ENCODE measurements around the gene BAIAP2. TPM values are rescaled to one million over a fixed set of nuclear protein-coding genes. Genes with fewer than 3 reads are reported as not detected.

BAIAP2 gene
- total RNA-seq, 1 donor from 2014 or later: 51.4 TPM

GRCh38 chr17:81112450-81112849, 77.5 kb downstream of the BAIAP2 start:
- Histone ChIP-seq H3K4me2 (ENCODE audit: low read length) (no peak overlapping the region), H4K20me1 (ENCODE audit: insufficient read depth, low read length) (peaks cover 9% of the 10 kb centered on the region), H3K36me3 (ENCODE audit: insufficient read depth, low read length) (no peaks in the 10 kb centered on the region), H2AFZ (ENCODE audit: low read depth, low read length) (no peak overlapping the region), H3K27ac (ENCODE audit: low read depth, low read length) (no peak overlapping the region), H3K27me3 (ENCODE audit: insufficient read depth, low read length) (no peaks in the 10 kb centered on the region), H3K4me3 (ENCODE audit: insufficient read depth, low read depth, low read length) (no peak overlapping the region), H3K79me2 (ENCODE audit: insufficient read depth, low read length) (no peaks in the 10 kb centered on the region), H3K4me1 (ENCODE audit: insufficient read depth, low read length) (no peaks in the 10 kb centered on the region), H3K9me3 (ENCODE audit: insufficient read depth, low read depth, low read length) (no peaks in the 10 kb centered on the region), H3K9ac (ENCODE audit: low read length) (no peak overlapping the region)
- FAIRE-seq: no peak
- no peak overlapping the region for H3K4me3 Mint-ChIP-seq (ENCODE audit: unreplicated experiment)
- H3K4me1 Mint-ChIP-seq (ENCODE audit: low read depth, unreplicated experiment): peaks cover 2% of the 10 kb centered on the region
- TF ChIP-seq EZH2 (IDR thresholded peaks at IDR 0.05; ENCODE audit: insufficient read depth, low read length): no peak
- TF ChIP-seq, protein P1, sequence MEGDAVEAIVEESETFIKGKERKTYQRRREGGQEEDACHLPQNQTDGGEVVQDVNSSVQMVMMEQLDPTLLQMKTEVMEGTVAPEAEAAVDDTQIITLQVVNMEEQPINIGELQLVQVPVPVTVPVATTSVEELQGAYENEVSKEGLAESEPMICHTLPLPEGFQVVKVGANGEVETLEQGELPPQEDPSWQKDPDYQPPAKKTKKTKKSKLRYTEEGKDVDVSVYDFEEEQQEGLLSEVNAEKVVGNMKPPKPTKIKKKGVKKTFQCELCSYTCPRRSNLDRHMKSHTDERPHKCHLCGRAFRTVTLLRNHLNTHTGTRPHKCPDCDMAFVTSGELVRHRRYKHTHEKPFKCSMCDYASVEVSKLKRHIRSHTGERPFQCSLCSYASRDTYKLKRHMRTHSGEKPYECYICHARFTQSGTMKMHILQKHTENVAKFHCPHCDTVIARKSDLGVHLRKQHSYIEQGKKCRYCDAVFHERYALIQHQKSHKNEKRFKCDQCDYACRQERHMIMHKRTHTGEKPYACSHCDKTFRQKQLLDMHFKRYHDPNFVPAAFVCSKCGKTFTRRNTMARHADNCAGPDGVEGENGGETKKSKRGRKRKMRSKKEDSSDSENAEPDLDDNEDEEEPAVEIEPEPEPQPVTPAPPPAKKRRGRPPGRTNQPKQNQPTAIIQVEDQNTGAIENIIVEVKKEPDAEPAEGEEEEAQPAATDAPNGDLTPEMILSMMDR (IDR thresholded peaks at IDR 0.05; ENCODE audit: insufficient read depth, low read depth, low read length): no peak
- DNase-seq (ENCODE audit: low read depth): no peak
- H3K9me3 Mint-ChIP-seq (ENCODE audit: unreplicated experiment): no peaks in the 10 kb centered on the region
- H3K36me3 Mint-ChIP-seq (ENCODE audit: low read depth, unreplicated experiment): no peaks in the 10 kb centered on the region
- no peaks in the 10 kb centered on the region for H3K27me3 Mint-ChIP-seq (ENCODE audit: low read depth, unreplicated experiment)
- H3K27ac Mint-ChIP-seq (ENCODE audit: unreplicated experiment): no peak overlapping the region

DNA sequence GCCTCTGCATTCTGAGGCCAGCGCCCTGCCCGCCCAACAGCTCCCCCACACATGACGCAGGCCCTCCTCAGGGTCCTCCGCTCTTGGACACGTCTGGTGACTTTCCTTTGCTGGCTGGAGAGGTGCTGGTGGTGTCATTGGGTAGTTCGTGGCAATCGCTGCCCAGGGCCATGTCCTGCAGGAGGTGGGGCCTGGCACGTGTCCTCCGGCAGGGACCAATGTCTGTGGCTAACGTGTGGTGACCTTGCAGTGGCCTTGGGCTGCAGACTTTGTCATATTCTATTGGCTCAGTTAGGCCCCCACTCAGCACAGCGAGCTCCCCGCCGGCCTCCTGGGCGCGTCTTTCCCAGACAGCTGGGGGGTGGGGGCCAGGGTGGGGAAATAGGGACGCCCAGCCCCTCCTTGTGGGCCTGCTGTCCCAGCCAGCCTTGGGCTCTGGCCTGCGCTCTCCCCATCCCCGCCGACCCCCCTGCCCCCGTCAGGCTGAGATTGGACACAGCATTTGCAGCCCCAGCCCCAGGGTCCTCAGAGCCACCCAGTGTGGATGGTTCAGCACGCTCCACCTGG, 78.3 kb downstream of the BAIAP2 start:
- no peak overlapping the region for H3K27ac ChIP-seq (ENCODE audit: low read depth, low read length)
- H4K20me1 ChIP-seq (ENCODE audit: insufficient read depth, low read length): peaks cover 9% of the 10 kb centered on the region
- DNase-seq (ENCODE audit: low read depth): no peak
- no peaks in the 10 kb centered on the region for H3K4me1 ChIP-seq (ENCODE audit: insufficient read depth, low read length)
- FAIRE-seq: no peak
- H3K27ac Mint-ChIP-seq (ENCODE audit: unreplicated experiment): no peak overlapping the region
- H2AFZ ChIP-seq (ENCODE audit: low read depth, low read length): no peak overlapping the region
- H3K4me3 Mint-ChIP-seq (ENCODE audit: unreplicated experiment): no peak overlapping the region
- no peaks in the 10 kb centered on the region for H3K27me3 Mint-ChIP-seq (ENCODE audit: low read depth, unreplicated experiment)
- peaks cover 2% of the 10 kb centered on the region for H3K4me1 Mint-ChIP-seq (ENCODE audit: low read depth, unreplicated experiment)
- H3K9ac ChIP-seq (ENCODE audit: low read length): no peak overlapping the region
- no peaks in the 10 kb centered on the region for H3K9me3 Mint-ChIP-seq (ENCODE audit: unreplicated experiment)
- no peaks in the 10 kb centered on the region for H3K9me3 ChIP-seq (ENCODE audit: insufficient read depth, low read depth, low read length)
- H3K4me3 ChIP-seq (ENCODE audit: insufficient read depth, low read depth, low read length): no peak overlapping the region
- TF ChIP-seq, protein P1 (IDR thresholded peaks at IDR 0.05; ENCODE audit: insufficient read depth, low read depth, low read length): no peak
- TF ChIP-seq EZH2 (IDR thresholded peaks at IDR 0.05; ENCODE audit: insufficient read depth, low read length): no peak
- H3K36me3 ChIP-seq (ENCODE audit: insufficient read depth, low read length): no peaks in the 10 kb centered on the region
- no peaks in the 10 kb centered on the region for H3K27me3 ChIP-seq (ENCODE audit: insufficient read depth, low read length)
- no peak overlapping the region for H3K4me2 ChIP-seq (ENCODE audit: low read length)
- no peaks in the 10 kb centered on the region for H3K36me3 Mint-ChIP-seq (ENCODE audit: low read depth, unreplicated experiment)
- no peaks in the 10 kb centered on the region for H3K79me2 ChIP-seq (ENCODE audit: insufficient read depth, low read length)

DNA sequence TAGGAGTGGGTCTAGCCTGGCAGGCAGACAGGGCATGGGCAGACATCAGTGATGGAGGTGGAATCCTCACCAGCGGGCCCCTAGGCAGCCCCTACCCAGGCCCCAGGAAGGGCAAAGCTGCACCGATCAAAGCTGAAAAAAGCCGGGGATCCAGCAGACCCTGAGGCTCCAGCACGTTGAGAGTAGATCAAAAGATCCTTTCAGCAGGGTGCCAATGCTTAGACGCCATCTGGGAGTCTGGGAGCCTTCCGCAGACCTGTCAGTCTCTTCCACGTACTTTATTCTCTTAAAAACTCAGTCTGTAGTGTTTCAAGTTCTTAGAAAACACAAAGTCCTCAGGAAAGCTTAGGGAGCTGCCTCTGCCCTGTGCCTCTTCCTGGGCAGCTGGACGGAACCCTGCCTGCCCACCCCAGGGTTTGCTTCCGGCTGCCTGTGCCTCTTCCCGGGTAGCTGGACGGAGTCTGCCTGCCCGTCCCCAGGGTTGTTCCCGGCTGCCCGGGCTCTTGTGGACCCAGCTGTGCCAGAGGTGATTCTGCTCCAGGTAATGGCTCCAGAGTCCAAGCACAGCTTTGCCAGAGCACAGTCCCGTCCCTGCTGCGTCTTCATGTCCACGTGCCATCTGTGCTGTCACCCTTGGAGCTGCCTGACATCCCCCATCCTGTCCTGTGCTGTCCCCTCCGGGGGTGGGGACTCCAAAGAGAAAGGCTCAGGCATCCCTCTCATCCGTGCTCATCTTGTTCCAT, 79.6 kb downstream of the BAIAP2 start:
- FAIRE-seq: no peak

More for the DNA sequence above, 79.6 kb downstream of the BAIAP2 start:
- Mint-ChIP-seq H3K9me3 (ENCODE audit: unreplicated experiment) (no peaks in the 10 kb centered on the region), H3K36me3 (ENCODE audit: low read depth, unreplicated experiment) (no peaks in the 10 kb centered on the region), H3K27me3 (ENCODE audit: low read depth, unreplicated experiment) (no peaks in the 10 kb centered on the region), H3K4me3 (ENCODE audit: unreplicated experiment) (no peak overlapping the region), H3K4me1 (ENCODE audit: low read depth, unreplicated experiment) (peaks cover 2% of the 10 kb centered on the region), H3K27ac (ENCODE audit: unreplicated experiment) (no peak overlapping the region)
- Histone ChIP-seq H3K27me3 (ENCODE audit: insufficient read depth, low read length) (no peaks in the 10 kb centered on the region), H2AFZ (ENCODE audit: low read depth, low read length) (no peak overlapping the region), H3K9ac (ENCODE audit: low read length) (no peak overlapping the region), H3K36me3 (ENCODE audit: insufficient read depth, low read length) (no peaks in the 10 kb centered on the region), H3K79me2 (ENCODE audit: insufficient read depth, low read length) (no peaks in the 10 kb centered on the region), H3K4me1 (ENCODE audit: insufficient read depth, low read length) (peaks cover 8% of the 10 kb centered on the region), H3K4me2 (ENCODE audit: low read length) (no peak overlapping the region), H3K27ac (ENCODE audit: low read depth, low read length) (no peak overlapping the region), H3K9me3 (ENCODE audit: insufficient read depth, low read depth, low read length) (no peaks in the 10 kb centered on the region), H4K20me1 (ENCODE audit: insufficient read depth, low read length) (peaks cover 9% of the 10 kb centered on the region), H3K4me3 (ENCODE audit: insufficient read depth, low read depth, low read length) (no peak overlapping the region)
- DNase-seq (ENCODE audit: low read depth): no peak
- TF ChIP-seq, protein P1 (IDR thresholded peaks at IDR 0.05; ENCODE audit: insufficient read depth, low read depth, low read length): no peak
- TF ChIP-seq EZH2 (IDR thresholded peaks at IDR 0.05; ENCODE audit: insufficient read depth, low read length): no peak
